Astrocyte (in vitro differentiated cells and primary cell): ENCODE results near the gene PCGF3.
A peak's percentile ranks its signal among the peaks of the same experiment; 100 is the strongest.

Source experiments
- CTCF ChIP-seq: IDR thresholded peaks from 2 replicates; pipeline ENCODE4 v1.5.1; 2011; ENCODE audit warnings: low read depth, mild to moderate bottlenecking, inconsistent platforms, low read length, moderate library complexity; ENCODE audit not compliant: insufficient read depth
- EZH2 ChIP-seq: IDR thresholded peaks from 2 replicates; pipeline ENCODE4 v1.6.1; 2012; ENCODE audit warnings: mild to moderate bottlenecking, low read length, inconsistent platforms; ENCODE audit not compliant: insufficient read depth

DNA sequence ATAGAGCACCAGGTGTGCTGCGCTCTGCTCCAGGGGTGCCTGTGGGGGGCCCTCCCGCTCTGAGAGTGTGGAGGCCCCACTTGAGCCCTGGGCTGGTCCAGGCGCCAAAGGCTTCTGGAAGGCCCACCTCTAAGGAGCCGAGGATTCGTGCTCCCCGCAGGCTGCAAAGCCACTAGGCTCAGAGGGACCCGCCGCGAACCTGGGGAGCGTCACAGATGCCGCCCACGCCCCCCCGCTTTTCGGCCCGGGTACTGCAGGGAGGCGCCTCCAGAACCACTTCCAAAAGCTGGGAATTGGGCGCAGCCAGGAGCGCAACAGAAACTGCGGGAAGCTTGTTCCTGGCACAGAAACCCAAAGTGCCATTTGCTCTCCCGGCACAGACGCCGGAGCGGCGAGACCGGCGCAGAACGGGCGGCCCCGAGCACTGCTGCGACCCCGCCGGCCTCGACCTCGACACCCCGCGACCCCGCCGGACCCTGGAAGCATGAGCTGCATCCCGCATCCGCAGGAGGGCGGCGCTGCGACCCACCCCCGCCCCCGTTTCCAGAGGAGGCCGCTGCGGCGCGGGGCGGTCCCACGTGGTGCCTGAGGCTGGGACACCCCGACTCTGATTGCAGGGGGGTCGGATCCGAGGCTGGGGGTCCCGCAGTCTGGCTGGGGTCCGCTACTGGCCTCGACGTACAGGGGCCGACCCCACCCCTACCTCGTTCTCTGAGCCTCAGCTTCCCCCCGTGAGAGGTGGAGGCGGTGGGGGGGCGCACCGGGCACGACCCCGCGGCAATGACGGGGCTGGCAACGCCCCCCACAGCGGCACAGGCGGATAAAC is 89.5 kb downstream of the PCGF3 start:
- TF ChIP-seq CTCF: no peak
- peak; percentile 99 for TF ChIP-seq EZH2
